Nephron progenitor cell (in vitro differentiated cells): ENCODE data around the gene OLFML2B.
A peak's percentile ranks its signal among the peaks of the same experiment; 100 is the strongest.

Source experiments
- DNase-seq: peaks from one replicate; pipeline ENCODE4 v3.0.0; 2021
- H3K27ac Mint-ChIP-seq: 2 replicates; pipeline ENCODE4 v1.8.0; 2021; ENCODE audit warnings: mild to moderate bottlenecking, moderate library complexity, mixed read lengths
- H3K27me3 Mint-ChIP-seq: 2 replicates; pipeline ENCODE4 v1.8.0; 2021; ENCODE audit warnings: mild to moderate bottlenecking, low read depth, mixed read lengths; ENCODE audit not compliant: poor library complexity
- H3K36me3 Mint-ChIP-seq: 2 replicates; pipeline ENCODE4 v1.8.0; 2021; ENCODE audit warnings: low read depth, mixed read lengths
- H3K4me1 Mint-ChIP-seq: 2 replicates; pipeline ENCODE4 v1.8.0; 2021; ENCODE audit warnings: mixed read lengths
- H3K4me3 Mint-ChIP-seq: 2 replicates; pipeline ENCODE4 v1.8.0; 2021; ENCODE audit warnings: mild to moderate bottlenecking, moderate library complexity, mixed read lengths
- H3K9me3 Mint-ChIP-seq: 2 replicates; pipeline ENCODE4 v1.8.0; 2021; ENCODE audit warnings: mild to moderate bottlenecking, moderate library complexity, mixed read lengths
- CTCF ChIP-seq: fragments of 200-600 bp; sonication (generic); IDR thresholded peaks from 2 replicates; pipeline ENCODE4 v1.5.0; 2021; ENCODE audit warnings: antibody characterized with exemption

The OLFML2B gene

GRCh38 chr1:161941726-161942436 is 81.8 kb downstream of the OLFML2B start:
- peaks cover 13% of the 10 kb centered on the region for H3K36me3 Mint-ChIP-seq
- peak overlapping the region; percentile 7 for H3K27ac Mint-ChIP-seq
- H3K9me3 Mint-ChIP-seq = peaks cover 1% of the 10 kb centered on the region
- no peak overlapping the region for H3K4me3 Mint-ChIP-seq
- no peak for TF ChIP-seq CTCF
- no peak for DNase-seq
- H3K4me1 Mint-ChIP-seq = peaks cover 4% of the 10 kb centered on the region
- H3K27me3 Mint-ChIP-seq = no peaks in the 10 kb centered on the region

GRCh38 chr1:161940866-161941591 is 82.6 kb downstream of the OLFML2B start:
- TF ChIP-seq CTCF = no peak
- peaks cover 5% of the 10 kb centered on the region for H3K4me1 Mint-ChIP-seq
- no peaks in the 10 kb centered on the region for H3K27me3 Mint-ChIP-seq
- no peaks in the 10 kb centered on the region for H3K9me3 Mint-ChIP-seq
- H3K4me3 Mint-ChIP-seq = no peak overlapping the region
- H3K36me3 Mint-ChIP-seq = peaks cover 16% of the 10 kb centered on the region
- H3K27ac Mint-ChIP-seq = no peak overlapping the region
- no peak for DNase-seq

- peaks cover 6% of the 10 kb centered on the region for H3K36me3 Mint-ChIP-seq
- no peak for TF ChIP-seq CTCF
- H3K9me3 Mint-ChIP-seq = no peaks in the 10 kb centered on the region
- no peaks in the 10 kb centered on the region for H3K27me3 Mint-ChIP-seq
- DNase-seq = no peak
- H3K27ac Mint-ChIP-seq = peak overlapping the region; percentile 0
- peaks cover 11% of the 10 kb centered on the region for H3K4me1 Mint-ChIP-seq
- H3K4me3 Mint-ChIP-seq = no peak overlapping the region
Measured at GRCh38 chr1:161936786-161937185, 86.9 kb downstream of the OLFML2B start.

GRCh38 chr1:161935264-161935663 is 88.4 kb downstream of the OLFML2B start:
- no peaks in the 10 kb centered on the region for H3K9me3 Mint-ChIP-seq
- TF ChIP-seq CTCF = no peak

GRCh38 chr1:161933592-161934588 is 89.8 kb downstream of the OLFML2B start:
- peaks cover 11% of the 10 kb centered on the region for H3K4me1 Mint-ChIP-seq
- no peak overlapping the region for H3K27ac Mint-ChIP-seq

More at GRCh38 chr1:161935264-161935663, 88.4 kb downstream of the OLFML2B start:
- Mint-ChIP-seq H3K27ac (no peak overlapping the region), H3K36me3 (peaks cover 6% of the 10 kb centered on the region), H3K27me3 (no peaks in the 10 kb centered on the region), H3K4me1 (peaks cover 11% of the 10 kb centered on the region), H3K4me3 (no peak overlapping the region)
- no peak for DNase-seq

More at GRCh38 chr1:161933592-161934588, 89.8 kb downstream of the OLFML2B start:
- peaks cover 6% of the 10 kb centered on the region for H3K36me3 Mint-ChIP-seq
- H3K4me3 Mint-ChIP-seq = no peak overlapping the region
- no peaks in the 10 kb centered on the region for H3K27me3 Mint-ChIP-seq
- DNase-seq = no peak
- no peak for TF ChIP-seq CTCF
- no peaks in the 10 kb centered on the region for H3K9me3 Mint-ChIP-seq
